H1 (cell line): Measurements from ENCODE around the gene AATK. TPM values are rescaled to one million over a fixed set of nuclear protein-coding genes. Genes with fewer than 3 reads are reported as not detected.

Experiments used
- CBX8 ChIP-seq: fragments of 300-800, 300-1000 bp; sonication (generic); IDR thresholded peaks from 2 replicates; pipeline ENCODE4 v1.7.1; 2016; ENCODE audit warnings: low read depth, low read length, borderline replicate concordance
- polyA plus RNA-seq, 7 experiments: library from polyadenylated mRNA; depleted of rRNA in 3 of 7; stranded (reverse) in 5 of 7; unstranded in 2 of 7; fragments of >200 nt in 5 of 7; fragments of 200-250 nt in 2 of 7; gene quantifications; 1 replicate in 5 of 7; 2 replicates in 1 of 7; 4 replicates in 1 of 7; pipeline versions ENCODE4 v1.2.1 to v1.2.3, GENCODE V29; 2011 to 2013; ENCODE audit warnings: missing spikeins in 2 of 7, mixed read lengths in 2 of 7
- total RNA-seq: library from RNA; stranded (reverse); fragmentation: NEBNext Ultra II Directional; extraction: Animal tissue kit (Norgen Biotek cat#: 25700); gene quantifications from 2 replicates; pipeline ENCODE4 v1.2.1, GENCODE V29; 2021
- TF ChIP-seq, protein P1 (sequence below): IDR thresholded peaks from 2 replicates; pipeline ENCODE4 v1.6.1; 2011; ENCODE audit warnings: low read length, improper control_type of control experiment

AATK gene
- total and polyA plus RNA-seq, 2 of the 8 experiments (the other 6 are each of a cell fraction or from before 2014, with no cell fraction given), result 1.7 to 3.5 TPM

DNA sequence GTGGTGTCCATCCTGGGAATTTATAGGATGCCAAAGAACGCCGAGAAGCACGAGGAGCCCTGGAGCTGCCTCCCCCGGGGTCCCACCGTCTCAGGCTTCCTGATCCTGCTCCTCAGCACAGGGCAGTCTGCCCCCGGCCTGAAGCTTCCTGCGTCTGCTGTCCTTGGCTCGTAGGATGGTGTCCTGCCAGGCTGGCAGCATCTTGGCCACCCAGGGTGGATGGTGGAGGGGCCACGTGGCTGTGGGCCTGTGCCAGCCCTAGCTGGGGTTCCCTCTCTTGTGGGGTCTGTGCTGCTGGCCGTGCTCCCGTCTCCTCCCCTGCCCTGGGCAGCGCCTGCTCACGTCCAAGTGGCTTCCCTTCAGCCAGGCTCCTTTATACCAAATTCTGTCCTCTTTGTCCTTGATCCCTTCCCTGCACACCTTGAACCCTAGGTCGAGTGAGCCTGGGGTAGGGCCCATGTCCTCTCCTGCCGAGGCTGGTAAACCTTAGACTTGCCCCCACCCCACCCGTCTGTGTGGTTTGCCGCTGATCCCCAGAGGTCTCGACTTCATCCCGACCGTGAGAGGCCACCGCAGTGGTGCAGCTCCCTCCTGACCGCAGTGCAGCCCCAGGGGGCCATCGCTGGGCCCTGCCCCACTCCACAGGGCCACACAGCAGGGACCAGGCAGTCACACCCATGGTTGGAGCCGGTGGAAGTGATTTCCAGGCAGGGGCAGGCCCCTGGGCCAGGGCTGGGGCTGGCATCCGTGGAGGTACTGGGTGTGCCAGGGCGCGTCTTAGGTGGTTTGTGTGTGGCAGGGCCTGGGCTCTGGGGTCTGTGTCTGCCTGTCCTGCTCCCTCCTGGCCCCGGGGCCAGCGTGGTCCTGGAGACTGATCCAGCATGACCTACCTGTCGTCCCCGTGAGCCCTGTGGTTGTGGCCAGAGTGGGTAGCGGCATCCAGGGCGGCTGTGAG, 84.5 kb downstream of the AATK start (continued):
- TF ChIP-seq, protein P1, sequence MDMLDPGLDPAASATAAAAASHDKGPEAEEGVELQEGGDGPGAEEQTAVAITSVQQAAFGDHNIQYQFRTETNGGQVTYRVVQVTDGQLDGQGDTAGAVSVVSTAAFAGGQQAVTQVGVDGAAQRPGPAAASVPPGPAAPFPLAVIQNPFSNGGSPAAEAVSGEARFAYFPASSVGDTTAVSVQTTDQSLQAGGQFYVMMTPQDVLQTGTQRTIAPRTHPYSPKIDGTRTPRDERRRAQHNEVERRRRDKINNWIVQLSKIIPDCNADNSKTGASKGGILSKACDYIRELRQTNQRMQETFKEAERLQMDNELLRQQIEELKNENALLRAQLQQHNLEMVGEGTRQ, result no peak
- TF ChIP-seq CBX8, result no peak
